PFSK-1 (cell line): ENCODE results near the gene ATOH8.

ENCODE experiments used
- FOXP2 ChIP-seq: optimal IDR thresholded peaks from 2 replicates; pipeline ENCODE3; 2011; ENCODE audit warnings: borderline replicate concordance, control low read depth, inconsistent platforms; ENCODE audit not compliant: insufficient read depth; ENCODE audit errors: extremely low read length, extremely low read depth
- POLR2AphosphoS5 ChIP-seq: IDR thresholded peaks from 2 replicates; pipeline ENCODE4 v1.6.1; 2012; ENCODE audit warnings: low read depth, mild to moderate bottlenecking, control low read depth, low read length, moderate library complexity
- REST ChIP-seq, 2 experiments: IDR thresholded peaks; 2 replicates each; pipeline versions ENCODE4 v1.6.1 to v1.8.0; 2011 to 2012; ENCODE audit warnings: low read depth in 2 of 2, low read length in 2 of 2, control low read depth in 1 of 2, inconsistent platforms in 1 of 2, mild to moderate bottlenecking in 1 of 2, moderate library complexity in 1 of 2; ENCODE audit not compliant: insufficient read depth in 1 of 2
- SIN3A ChIP-seq: IDR thresholded peaks from 2 replicates; pipeline ENCODE4 v1.6.1; 2012; ENCODE audit warnings: mild to moderate bottlenecking, low read length, moderate library complexity, borderline replicate concordance; ENCODE audit not compliant: insufficient read depth
- TAF1 ChIP-seq: IDR thresholded peaks from 2 replicates; pipeline ENCODE4 v1.6.1; 2012; ENCODE audit warnings: low read length, control low read depth, borderline replicate concordance; ENCODE audit not compliant: insufficient read depth

GRCh38 chr2:85706063-85706462, 47.7 kb upstream of the ATOH8 start:
- no peak for TF ChIP-seq SIN3A
- no peak for TF ChIP-seq POLR2AphosphoS5
- no peak for TF ChIP-seq FOXP2
- no peak for TF ChIP-seq REST (IDR thresholded peaks at IDR 0.05; ENCODE audit: insufficient read depth in 1 of 2, low read depth in 2 of 2, low read length in 2 of 2)
- TF ChIP-seq TAF1, result no peak
